Muscle of leg (tissue), 11 donors: ENCODE results near the gene ATP8B4. TPM values are rescaled to one million over a fixed set of nuclear protein-coding genes. Genes with fewer than 3 reads are reported as not detected.

Experiments
- DNase-seq: peaks from one replicate; pipeline ENCODE4 v3.0.0; 2013
- H3K27ac ChIP-seq: one replicate; pipeline ENCODE4 v1.5.1; 2013; ENCODE audit warnings: mild to moderate bottlenecking, low read length, control low read depth
- H3K27me3 ChIP-seq: one replicate; pipeline ENCODE4 v1.6.1; 2013; ENCODE audit warnings: low read length; ENCODE audit not compliant: control insufficient read depth, insufficient read depth
- H3K36me3 ChIP-seq: one replicate; pipeline ENCODE4 v1.6.1; 2013; ENCODE audit warnings: low read length; ENCODE audit not compliant: control insufficient read depth, insufficient read depth
- H3K4me1 ChIP-seq: one replicate; pipeline ENCODE4 v1.6.1; 2013; ENCODE audit warnings: low read length; ENCODE audit not compliant: control insufficient read depth, insufficient read depth
- H3K4me3 ChIP-seq: one replicate; pipeline ENCODE4 v1.5.1; 2013; ENCODE audit warnings: low read length, control low read depth
- H3K9me3 ChIP-seq: replicated peaks from 2 replicates; pipeline ENCODE4 v1.6.1; 2013; ENCODE audit warnings: low read depth, low read length; ENCODE audit not compliant: control insufficient read depth
- WGBS: methylation state at CpG from one replicate; pipeline ENCODE4 v1.1.5; 2013; ENCODE audit warnings: missing lambda C conversion rate; ENCODE audit not compliant: insufficient coverage; 5-methylcytosine and 5-hydroxymethylcytosine counted together
- polyA plus RNA-seq, 8 donors: library from polyadenylated mRNA; unstranded; fragments of 120-200 nt; gene quantifications; one replicate each; pipeline versions ENCODE4 v1.2.1 to v1.2.3, GENCODE V29; 2013; ENCODE audit warnings: inconsistent platforms in 1 of 8, low replicate concordance in 1 of 8; ENCODE audit not compliant: insufficient read length in 8 of 8, insufficient read depth in 1 of 8
- total RNA-seq: library from RNA; stranded (reverse); fragments of 120-200 nt; gene quantifications from one replicate; pipeline ENCODE4 v1.2.4, GENCODE V29; 2013

ATP8B4 gene
- total and polyA plus RNA-seq, 9 donors: 2.6 to 5.2 (median 3.6) TPM

DNA sequence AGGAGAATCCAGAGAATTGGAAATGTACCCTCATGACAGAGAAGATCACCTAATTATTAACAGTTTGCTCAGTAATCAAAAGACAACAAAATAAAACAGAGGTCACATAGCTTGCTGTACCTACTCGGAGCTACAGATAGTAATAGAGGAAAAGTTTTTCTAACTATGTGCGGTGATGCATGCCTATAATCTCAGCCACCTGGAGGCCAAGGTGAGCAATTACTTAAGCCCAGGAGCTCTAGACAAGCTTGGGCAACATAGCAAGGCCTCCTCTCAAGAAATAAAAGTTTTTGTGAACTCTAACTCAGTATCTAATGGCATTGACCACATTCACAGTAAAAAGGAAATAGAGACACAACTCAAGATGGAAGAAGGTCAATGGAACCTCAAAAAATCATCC lies 243.6 kb downstream of the ATP8B4 start:
- no peaks in the 10 kb centered on the region for H3K9me3 ChIP-seq
- no CpG with 5 or more reads among the region's 2 CpGs for whole genome bisulfite sequencing
- H3K27ac ChIP-seq: no peak overlapping the region
- no peak for DNase-seq
- H3K27me3 ChIP-seq: no peaks in the 10 kb centered on the region
- H3K4me1 ChIP-seq: peaks cover 18% of the 10 kb centered on the region
- H3K4me3 ChIP-seq: no peak overlapping the region
- no peaks in the 10 kb centered on the region for H3K36me3 ChIP-seq

DNA sequence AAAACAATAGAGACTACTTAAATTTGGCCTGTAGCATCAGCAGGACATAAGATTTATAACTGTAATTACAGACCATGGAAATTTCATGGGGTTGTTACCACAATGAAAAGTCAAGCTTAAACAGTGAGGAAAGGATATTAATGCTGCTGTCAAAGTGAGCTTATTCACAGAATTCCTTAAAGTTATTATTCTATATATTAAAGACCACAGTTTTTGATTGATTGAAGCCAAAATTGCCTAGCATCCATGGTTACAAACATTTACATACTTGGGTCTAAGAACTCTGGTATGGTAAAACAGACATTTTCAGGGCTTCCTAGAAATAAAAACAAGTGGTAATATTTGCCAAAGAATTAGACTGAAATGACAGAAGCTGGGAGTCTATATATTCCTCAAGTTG lies 248.6 kb downstream of the ATP8B4 start:
- H3K36me3 ChIP-seq: no peaks in the 10 kb centered on the region
- H3K27me3 ChIP-seq: no peaks in the 10 kb centered on the region
- DNase-seq: no peak
- peaks cover 7% of the 10 kb centered on the region for H3K9me3 ChIP-seq
- H3K27ac ChIP-seq: no peak overlapping the region
- no peak overlapping the region for H3K4me3 ChIP-seq
- H3K4me1 ChIP-seq: no peaks in the 10 kb centered on the region

DNA sequence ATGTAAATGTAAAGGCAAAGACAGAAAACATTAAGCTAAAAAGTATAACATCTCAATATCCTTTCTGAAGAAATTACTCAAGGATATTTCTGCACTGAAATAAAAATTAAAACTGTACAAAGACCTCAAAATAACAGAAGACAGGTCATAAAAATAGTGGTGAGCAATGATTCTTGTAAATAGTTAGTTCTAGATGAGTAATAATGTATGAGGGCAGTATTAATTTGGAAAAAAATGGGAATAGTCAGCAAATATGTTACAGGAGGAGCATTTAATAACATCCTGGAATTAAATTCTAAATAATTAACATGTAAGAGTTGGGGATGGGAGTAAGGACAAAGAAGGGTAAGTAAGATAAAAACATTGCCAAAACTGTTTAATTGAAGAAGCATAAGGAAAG lies 250.7 kb downstream of the ATP8B4 start:
- Histone ChIP-seq H3K4me1 (no peaks in the 10 kb centered on the region), H3K27me3 (no peaks in the 10 kb centered on the region), H3K36me3 (no peaks in the 10 kb centered on the region), H3K27ac (no peak overlapping the region), H3K4me3 (no peak overlapping the region), H3K9me3 (peaks cover 7% of the 10 kb centered on the region)
- DNase-seq: no peak

DNA sequence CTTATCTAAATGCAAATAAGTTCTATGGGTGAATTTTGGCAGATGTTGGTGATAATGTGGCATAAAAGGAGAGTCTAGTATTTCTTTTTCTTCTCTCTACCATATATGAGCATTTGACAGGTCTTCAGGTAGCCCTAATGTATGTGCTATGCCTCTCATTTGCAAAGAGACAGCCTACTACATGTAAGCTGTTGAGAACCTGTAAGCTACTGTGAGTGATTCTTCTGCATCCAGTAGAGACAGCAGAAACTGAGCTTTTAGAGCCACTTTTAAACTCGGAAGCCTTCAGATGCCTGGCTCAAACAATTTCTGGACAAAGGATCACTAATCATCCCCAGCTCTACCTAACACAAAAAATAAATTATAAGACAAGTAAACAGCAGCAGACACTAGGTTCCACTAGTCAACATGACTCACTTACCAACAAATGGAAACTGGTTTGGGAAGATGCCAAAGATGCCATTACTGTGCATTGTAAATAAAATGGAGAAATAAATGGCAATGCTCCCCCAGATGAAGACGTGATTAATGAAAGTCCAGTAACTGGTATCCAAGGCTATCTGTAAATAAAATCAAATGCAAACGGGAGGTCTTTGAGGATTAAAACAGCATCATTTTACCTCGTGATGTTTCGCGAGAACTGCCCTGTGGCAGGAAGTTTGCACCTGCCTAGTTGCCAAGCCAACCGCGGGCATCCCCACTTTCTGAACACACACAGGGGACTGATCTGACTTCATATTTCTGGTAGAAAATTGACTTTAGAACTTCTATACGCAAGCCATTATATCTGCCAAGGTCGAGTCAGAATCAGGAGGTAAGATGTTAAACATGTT lies 252.9 kb downstream of the ATP8B4 start:
- no peak for DNase-seq
- Histone ChIP-seq H3K27me3 (no peaks in the 10 kb centered on the region), H3K9me3 (peaks cover 7% of the 10 kb centered on the region), H3K4me3 (no peak overlapping the region), H3K4me1 (no peaks in the 10 kb centered on the region), H3K27ac (no peak overlapping the region), H3K36me3 (no peaks in the 10 kb centered on the region)
- WGBS: 92% methylated on average over 6 of the region's 10 CpGs

DNA sequence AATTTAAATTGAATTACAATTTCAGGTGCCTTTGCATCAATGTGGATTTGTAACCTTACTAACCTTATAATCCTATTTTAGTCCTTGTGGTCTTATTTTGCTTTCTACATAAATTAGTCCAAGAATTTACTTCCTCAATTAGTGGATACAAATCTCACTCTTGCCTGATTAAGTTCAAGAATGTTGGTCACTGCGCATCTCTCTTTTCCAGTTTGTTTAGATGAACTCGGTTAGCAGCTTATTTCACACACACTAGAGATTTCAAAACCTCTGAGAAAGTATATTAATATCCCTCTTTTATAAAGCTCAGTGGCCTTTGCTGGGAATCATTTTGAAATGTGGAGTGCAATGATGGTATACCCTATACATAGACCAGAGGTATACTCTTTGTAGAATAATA lies 254.8 kb downstream of the ATP8B4 start:
- no peak for DNase-seq
- Histone ChIP-seq H3K4me3 (no peak overlapping the region), H3K9me3 (peaks cover 7% of the 10 kb centered on the region), H3K36me3 (no peaks in the 10 kb centered on the region), H3K27ac (no peak overlapping the region), H3K4me1 (peaks cover 3% of the 10 kb centered on the region), H3K27me3 (no peaks in the 10 kb centered on the region)
- no CpG with 5 or more reads among the region's 2 CpGs for WGBS

DNA sequence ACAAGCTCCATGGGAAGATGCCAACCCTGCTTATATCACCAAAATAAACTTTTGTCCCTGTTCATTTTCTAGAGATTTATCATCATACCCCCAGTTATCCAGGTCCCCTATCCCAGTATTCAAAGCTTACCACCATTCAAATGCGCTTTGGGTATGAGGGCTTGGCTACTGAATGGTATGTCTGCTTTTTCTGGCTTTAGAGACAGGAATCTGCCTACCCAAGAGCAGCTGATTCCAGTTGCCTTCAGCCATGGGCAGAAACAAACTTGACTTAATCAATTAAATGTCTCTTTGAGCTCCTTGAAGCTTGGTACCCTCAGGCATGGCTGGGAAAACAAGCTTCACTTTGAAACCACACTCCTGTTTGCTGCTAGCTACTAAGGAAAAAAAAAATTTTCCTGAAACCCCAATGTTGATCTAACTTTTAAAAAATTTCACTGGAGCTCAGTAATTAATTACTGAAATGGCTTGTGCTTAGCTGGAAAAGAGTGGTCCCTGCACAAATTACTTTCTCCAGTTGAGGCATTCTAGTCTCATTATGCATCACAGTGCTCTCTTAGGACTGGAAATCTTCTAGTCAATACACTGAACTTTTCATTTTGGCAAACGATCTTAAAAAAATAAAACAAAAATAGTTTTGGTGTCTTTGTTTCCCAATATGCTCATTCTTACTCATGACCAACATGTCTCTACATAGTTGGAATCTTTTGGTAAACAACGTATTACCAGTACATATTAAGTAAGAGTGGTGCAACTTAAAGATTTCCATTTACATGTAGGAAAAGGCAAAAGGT lies 255.4 kb downstream of the ATP8B4 start:
- DNase-seq: no peak
- H3K4me1 ChIP-seq: peaks cover 3% of the 10 kb centered on the region
- no peak overlapping the region for H3K27ac ChIP-seq
- no peaks in the 10 kb centered on the region for H3K36me3 ChIP-seq
- peaks cover 7% of the 10 kb centered on the region for H3K9me3 ChIP-seq
- WGBS: no CpG with 5 or more reads among the region's 3 CpGs
- H3K27me3 ChIP-seq: no peaks in the 10 kb centered on the region
- H3K4me3 ChIP-seq: no peak overlapping the region

DNA sequence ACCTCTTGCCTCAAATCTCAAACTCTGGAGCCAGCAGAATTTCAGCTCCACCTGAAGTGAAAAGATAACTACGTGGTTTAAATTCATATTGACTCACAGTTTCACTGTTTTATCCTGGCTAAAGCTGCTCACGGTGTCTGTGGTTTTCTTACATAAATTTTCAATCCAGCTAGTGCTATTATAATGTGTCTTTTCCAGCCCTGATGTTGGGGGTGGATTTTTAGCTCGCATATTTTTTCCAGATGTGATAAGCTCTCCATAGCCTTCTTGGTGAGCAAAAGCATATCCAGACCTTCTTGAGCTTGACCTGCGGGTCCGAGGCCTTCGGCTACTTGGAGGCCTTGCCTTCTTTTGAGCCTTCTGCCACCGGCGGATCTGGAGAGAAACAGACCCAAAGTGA lies 258.9 kb downstream of the ATP8B4 start:
- no peaks in the 10 kb centered on the region for H3K36me3 ChIP-seq
- no peaks in the 10 kb centered on the region for H3K9me3 ChIP-seq
- WGBS: 36% methylated on average over 3 of the region's 8 CpGs
- peaks cover 5% of the 10 kb centered on the region for H3K4me1 ChIP-seq
- DNase-seq: peak; percentile 57
- H3K27me3 ChIP-seq: no peaks in the 10 kb centered on the region
- H3K4me3 ChIP-seq: no peak overlapping the region
- no peak overlapping the region for H3K27ac ChIP-seq

DNA sequence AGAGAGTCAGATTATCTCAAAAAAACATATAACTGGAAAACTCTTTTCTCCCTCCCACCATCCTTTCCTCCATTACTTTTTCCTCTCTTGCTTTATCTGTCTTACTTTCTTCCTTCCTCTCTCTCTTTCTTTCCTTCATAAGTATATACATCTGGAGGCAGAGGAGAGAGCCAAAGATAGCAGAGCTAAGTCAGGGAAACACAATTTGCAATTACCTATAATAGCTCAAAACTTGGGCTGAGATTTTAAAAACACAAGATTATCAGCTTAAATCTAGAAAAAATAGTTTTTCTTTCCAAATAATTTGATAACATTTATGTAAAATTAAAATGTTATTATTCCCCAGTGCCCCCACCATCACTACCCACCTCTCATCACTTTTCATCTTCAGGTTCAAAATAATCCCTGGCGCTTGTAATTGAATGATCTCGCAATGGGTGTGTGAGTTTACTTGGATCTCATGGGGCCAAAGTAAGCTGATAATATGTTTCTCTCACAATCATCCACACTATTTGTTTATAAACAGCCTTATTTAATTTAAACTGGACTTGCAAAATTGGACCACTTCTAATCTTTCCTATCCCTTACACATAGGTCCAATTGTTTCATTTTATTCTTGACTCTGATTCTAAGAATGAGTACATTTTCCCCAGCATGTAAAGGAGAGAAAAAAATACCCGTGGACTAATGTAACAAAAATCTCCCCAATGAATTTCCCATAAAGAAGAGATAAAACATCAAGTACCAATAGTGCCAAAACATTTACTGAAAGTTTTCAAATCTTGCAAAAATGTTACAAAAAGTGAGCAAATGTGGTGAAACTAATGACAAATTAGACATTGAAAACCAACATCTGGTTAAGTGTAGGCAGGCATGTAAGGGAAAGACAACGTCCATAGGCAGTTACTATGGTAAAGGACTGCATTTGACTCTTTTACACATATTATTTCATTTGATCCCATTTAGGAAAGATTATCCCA lies 261.2 kb downstream of the ATP8B4 start:
- Histone ChIP-seq H3K4me3 (no peak overlapping the region), H3K9me3 (no peaks in the 10 kb centered on the region), H3K36me3 (no peaks in the 10 kb centered on the region), H3K27ac (peak overlapping the region; percentile 49), H3K4me1 (peaks cover 5% of the 10 kb centered on the region), H3K27me3 (no peaks in the 10 kb centered on the region)
- WGBS: no CpG with 5 or more reads among the region's 4 CpGs
- DNase-seq: peak; percentile 78

DNA sequence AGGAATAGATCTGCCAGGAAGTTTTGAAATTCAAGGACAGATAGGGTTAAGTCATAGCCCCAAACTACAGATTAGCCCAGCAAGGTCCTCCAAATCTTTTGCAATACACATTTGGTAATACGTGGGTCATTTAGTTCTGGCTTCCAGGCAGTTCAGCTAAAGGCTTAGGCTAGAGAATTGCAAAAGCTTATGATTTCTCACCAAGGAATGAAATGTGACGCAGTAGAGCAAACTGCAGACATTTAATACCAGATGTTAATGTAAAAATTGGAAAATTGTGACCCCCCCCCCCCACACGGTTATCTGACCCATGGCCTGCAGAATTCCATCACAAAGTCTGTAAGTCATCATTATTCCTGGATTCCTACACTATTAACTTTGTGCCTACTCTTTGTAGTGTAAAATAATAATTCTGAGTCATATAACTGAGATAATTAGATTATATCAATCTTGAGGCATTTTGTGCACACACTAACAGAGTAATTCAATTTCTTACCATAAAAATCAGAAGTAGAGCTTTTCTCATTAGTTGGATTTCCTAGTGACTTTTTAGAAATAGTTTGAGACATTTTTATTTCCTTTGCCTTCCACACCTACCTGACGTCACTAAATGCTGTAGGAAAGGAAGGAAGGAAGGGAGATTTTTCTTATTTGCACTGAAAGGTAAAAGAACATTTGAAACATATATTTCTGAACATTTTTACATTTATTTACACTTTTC lies 263.0 kb downstream of the ATP8B4 start:
- peak; percentile 88 for DNase-seq
- Histone ChIP-seq H3K4me3 (no peak overlapping the region), H3K27ac (peak overlapping the region; percentile 69), H3K27me3 (no peaks in the 10 kb centered on the region), H3K9me3 (no peaks in the 10 kb centered on the region), H3K4me1 (peaks cover 5% of the 10 kb centered on the region), H3K36me3 (no peaks in the 10 kb centered on the region)
- WGBS: no CpG with 5 or more reads among the region's 4 CpGs
